Epithelial cell of esophagus (primary cell): ENCODE data around the gene LRPAP1.
"Not testable (repeated sequence)": the region's sequence is repeated elsewhere in the genome, so short reads cannot be mapped to it uniquely, and the experiment has no call there.

Experiments used
- DNase-seq: peaks from one replicate; pipeline ENCODE4 v3.0.0; 2010; ENCODE audit warnings: low read depth
- H3K4me3 ChIP-seq: 2 replicates; pipeline ENCODE4 v1.5.1; 2011; ENCODE audit warnings: mild to moderate bottlenecking, low read length, control low read depth
- CTCF ChIP-seq: IDR thresholded peaks from 2 replicates; pipeline ENCODE4 v1.5.1; 2011; ENCODE audit warnings: low read depth, mild to moderate bottlenecking, low read length, control low read depth, inconsistent platforms; ENCODE audit not compliant: insufficient read depth; ENCODE audit errors: missing control alignments

LRPAP1 gene

GRCh38 chr4:3557088-3557492 lies 24.9 kb upstream of the LRPAP1 start:
- not testable (repeated sequence) for DNase-seq

GRCh38 chr4:3556244-3556867 lies 24.1 kb upstream of the LRPAP1 start:
- H3K4me3 ChIP-seq, DNase-seq: not testable (repeated sequence)

More at GRCh38 chr4:3557088-3557492, 24.9 kb upstream of the LRPAP1 start:
- not testable (repeated sequence) for H3K4me3 ChIP-seq

- H3K4me3 ChIP-seq, DNase-seq: not testable (repeated sequence)
Observed at GRCh38 chr4:3555459-3556070, 23.3 kb upstream of the LRPAP1 start.

- DNase-seq, H3K4me3 ChIP-seq: not testable (repeated sequence)
Observed at GRCh38 chr4:3551366-3551765, 19.1 kb upstream of the LRPAP1 start.

GRCh38 chr4:3550792-3551325 lies 18.6 kb upstream of the LRPAP1 start:
- not testable (repeated sequence) for DNase-seq, H3K4me3 ChIP-seq

- H3K4me3 ChIP-seq, DNase-seq: not testable (repeated sequence)
Observed at GRCh38 chr4:3550041-3550440, 17.8 kb upstream of the LRPAP1 start.

GRCh38 chr4:3549694-3550001 lies 17.4 kb upstream of the LRPAP1 start:
- not testable (repeated sequence) for H3K4me3 ChIP-seq, DNase-seq

GRCh38 chr4:3548991-3549693 lies 16.9 kb upstream of the LRPAP1 start:
- DNase-seq, H3K4me3 ChIP-seq: not testable (repeated sequence)

- not testable (repeated sequence) for DNase-seq, H3K4me3 ChIP-seq
Observed at GRCh38 chr4:3546721-3547120, 14.5 kb upstream of the LRPAP1 start.

GRCh38 chr4:3545351-3545750 lies 13.1 kb upstream of the LRPAP1 start:
- not testable (repeated sequence) for DNase-seq, H3K4me3 ChIP-seq

GRCh38 chr4:3544259-3545025 lies 12.2 kb upstream of the LRPAP1 start:
- H3K4me3 ChIP-seq, DNase-seq: not testable (repeated sequence)

- not testable (repeated sequence) for H3K4me3 ChIP-seq, DNase-seq
Observed at GRCh38 chr4:3543415-3543814, 11.2 kb upstream of the LRPAP1 start.

GRCh38 chr4:3538906-3539305 lies 6.7 kb upstream of the LRPAP1 start:
- not testable (repeated sequence) for DNase-seq, H3K4me3 ChIP-seq

GRCh38 chr4:3535812-3536211 lies 3.6 kb upstream of the LRPAP1 start:
- not testable (repeated sequence) for H3K4me3 ChIP-seq, DNase-seq

- DNase-seq: no peak
- no peak overlapping the region for H3K4me3 ChIP-seq
- TF ChIP-seq CTCF: no peak
Observed at GRCh38 chr4:3533423-3533820, 1.2 kb upstream of the LRPAP1 start.
